CD4-positive, alpha-beta T cell treated with Interleukin-21 for 1 hour (primary cell): ENCODE measurements around the gene FBXO31.
"Not testable (repeated sequence)": the region's sequence is repeated elsewhere in the genome, so short reads cannot be mapped to it uniquely, and the experiment has no call there.

Experiments
- DNase-seq: peaks from one replicate; pipeline ENCODE4 v3.0.0-alpha.2; 2020

The FBXO31 gene

DNA sequence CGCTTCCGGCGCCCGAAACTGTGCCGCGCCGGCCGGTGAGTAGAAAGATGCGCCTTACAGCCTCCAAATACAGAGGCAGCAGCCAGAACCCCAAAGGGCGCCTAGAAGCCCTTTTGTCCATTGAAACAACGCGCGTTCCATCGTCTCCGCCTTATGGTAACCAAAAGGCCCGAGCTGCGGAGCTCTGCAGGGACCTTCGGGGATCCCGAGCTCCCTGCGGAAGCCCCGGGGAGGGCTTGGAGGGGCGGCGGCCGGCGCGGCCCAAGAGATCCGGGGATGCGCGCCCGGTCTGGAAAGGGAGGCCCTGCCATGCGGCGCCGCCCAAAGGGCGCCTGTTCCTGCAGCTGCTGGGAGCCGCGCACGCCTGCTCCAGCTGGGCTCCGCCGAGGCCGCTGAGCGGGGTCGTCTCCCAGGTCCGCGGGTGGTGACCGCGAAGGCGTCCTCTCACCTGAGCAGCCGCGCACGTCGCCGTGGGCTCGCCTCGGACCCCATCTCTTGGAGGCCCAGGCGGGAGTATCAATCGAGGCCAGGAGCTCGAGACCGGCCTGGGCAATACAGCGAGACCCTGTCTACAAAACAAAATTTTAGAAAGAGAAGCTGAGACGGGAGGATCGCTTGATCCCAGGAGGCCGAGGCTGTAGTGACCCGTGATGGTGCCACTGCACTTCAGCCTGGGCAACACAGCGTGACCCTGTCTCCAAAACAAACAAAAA lies 742 bp upstream of the FBXO31 start:
- no peak for DNase-seq

DNA sequence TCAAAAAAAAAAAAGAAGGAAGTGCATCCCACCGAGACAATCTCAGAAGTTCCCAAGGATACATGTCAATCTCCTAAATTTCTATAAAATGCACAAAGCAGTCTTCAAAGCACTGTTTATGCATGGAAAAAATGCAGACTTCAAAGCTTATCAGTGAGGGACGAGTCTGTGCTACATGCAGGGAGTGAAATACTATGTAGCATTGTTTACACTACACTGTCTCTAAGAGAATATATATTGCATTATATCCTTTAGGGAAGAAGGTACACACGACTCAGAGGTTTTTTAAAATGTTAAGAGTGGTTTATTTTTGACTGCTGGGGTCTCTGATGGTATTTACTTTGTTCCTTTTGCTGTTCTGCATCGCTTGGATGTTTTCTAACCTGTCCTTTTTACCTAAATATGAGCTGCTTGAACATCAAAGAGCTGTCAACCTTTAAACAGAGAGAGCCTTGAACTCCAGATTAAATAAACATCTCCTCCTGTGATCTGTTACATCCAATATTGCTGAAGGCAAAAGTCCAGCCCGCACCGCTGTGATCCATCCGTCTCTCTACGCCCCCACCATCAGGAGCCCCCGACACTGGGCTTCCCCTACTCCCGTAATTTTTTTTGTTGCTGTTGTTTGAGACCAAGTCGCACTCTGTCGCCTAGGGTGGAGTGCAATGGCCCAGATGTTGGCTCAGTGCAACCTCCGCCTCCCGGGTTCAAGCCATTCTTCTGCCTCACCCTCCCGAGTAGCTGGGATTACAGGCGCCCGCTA lies 1.4 kb downstream of the FBXO31 start:
- DNase-seq, result no peak

DNA sequence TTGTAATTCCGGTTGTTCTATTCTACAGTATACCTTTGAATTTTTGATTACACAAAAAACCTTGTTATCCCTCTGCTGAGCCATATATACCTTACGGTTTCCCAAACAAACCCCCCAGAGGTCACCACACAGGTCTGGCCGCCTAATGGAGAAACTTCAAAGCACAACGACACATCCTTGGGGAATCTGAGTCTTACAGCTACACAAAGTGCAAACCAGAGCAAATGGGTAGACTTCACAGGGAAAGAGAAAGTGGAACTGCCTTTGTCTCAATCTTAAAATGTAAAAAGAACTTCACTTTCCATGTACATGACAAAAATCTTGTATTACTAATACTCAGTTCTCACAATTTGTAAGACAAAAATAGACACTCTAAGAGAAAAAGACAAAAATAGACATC lies 2.7 kb downstream of the FBXO31 start:
- no peak for DNase-seq

DNA sequence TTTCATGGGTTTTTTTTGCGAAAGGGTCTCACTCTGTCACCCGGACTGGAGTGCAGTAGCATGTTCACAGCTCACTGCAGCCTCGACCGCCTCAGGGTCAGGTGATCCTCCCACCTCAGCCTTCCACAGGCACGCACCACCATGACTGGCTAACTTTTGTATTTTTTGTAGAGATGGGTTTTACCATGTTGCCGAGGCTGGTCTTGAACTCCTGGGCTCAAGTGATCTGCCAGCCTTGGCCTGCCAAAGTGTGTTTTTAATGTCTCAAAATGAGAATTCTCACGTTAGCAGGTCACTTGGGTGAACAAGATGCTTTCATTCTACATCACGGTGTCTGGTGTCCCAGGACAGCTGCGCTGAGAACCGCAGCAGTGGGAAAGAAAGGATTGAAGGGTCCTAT lies 3.2 kb downstream of the FBXO31 start:
- no peak for DNase-seq

DNA sequence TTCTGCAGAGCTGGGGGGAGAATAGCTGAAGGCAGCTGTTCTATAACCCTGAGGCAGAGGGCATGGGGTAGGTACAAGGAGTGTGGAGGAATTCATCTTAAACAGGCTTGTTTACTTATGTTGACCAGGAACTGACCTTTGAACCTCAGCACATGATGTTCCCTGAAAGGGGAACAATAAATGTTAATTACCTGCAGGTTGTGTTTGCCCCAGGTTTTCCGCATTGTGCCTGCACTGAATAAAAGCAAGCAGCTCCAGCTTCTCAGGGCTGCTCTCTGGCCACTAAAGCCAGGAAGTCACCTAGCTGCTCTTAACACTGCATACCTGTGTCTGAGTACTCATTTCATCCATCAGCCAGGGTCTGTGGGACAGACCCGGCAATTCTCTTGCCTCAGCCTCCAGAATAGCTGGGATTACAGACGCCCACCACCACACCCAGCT lies 4.2 kb downstream of the FBXO31 start:
- not testable (repeated sequence) for DNase-seq

DNA sequence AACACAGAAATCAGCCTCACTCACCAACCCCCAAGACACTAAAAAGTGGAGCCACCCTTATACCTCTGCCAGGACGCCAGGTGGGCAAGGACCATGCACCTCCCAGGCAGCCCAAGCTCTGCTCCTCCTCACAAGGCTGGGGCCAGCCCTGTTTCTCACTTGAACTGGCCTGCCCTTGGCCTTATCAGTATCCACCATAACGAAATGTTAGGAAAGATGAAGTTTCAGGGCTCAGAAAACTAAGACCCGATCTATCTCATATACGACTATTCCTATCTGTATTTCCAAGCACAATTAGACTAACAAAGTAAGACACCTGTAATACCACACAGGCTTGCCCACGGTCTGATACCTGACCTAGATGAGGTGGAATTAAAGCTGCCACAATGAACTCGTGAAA lies 6.9 kb downstream of the FBXO31 start:
- no peak for DNase-seq

DNA sequence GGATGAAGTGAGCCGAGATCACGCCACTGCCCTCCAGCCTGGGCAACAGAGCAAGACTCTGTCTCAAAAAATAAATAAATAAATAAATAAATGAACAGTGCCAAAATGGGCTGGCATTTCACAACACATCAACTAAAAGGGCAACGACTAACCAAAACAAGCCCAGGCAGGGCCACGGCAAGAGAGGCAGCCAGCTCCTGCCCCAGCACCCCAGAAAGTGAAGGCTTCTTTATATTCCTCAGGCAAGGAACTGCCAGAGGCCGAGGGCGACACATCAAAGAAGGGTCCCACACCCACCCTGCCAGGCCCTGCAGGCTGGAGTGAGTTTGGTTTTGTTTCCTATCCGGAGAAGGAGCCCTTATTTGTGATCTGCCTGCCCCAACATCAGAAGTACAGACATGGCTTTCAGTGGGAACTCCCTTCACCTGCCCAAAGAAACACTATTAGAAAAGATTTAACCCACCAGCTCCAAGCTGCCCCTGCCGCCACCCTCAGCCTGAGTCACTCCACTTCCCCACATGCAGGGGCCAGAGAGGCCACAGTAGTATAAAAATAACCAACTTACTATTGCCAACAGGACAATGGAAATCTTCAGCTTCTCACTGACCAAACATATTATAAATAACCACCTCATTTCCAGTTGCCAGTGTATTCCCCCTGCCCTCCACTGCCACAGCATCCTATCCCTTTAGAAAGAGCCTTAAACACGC lies 8.0 kb downstream of the FBXO31 start:
- no peak for DNase-seq

DNA sequence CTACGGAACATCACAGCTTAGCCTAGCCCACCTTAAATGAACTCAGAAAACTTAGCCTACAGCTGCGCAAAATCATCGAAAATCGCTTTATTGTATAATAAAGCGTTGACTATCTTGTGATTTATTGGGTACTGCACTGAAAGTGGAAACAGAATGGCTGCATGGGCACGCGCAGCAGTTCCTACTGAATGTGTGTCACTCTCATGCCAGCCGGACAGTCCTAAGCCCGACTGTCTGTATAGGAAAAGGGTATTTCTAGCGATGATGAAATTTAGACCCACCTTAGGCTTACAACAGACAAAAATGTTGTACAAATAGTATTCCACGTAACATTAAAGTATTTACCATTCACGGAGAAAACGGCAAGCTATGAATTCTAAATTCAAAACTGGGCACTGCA lies 9.3 kb downstream of the FBXO31 start:
- no peak for DNase-seq

DNA sequence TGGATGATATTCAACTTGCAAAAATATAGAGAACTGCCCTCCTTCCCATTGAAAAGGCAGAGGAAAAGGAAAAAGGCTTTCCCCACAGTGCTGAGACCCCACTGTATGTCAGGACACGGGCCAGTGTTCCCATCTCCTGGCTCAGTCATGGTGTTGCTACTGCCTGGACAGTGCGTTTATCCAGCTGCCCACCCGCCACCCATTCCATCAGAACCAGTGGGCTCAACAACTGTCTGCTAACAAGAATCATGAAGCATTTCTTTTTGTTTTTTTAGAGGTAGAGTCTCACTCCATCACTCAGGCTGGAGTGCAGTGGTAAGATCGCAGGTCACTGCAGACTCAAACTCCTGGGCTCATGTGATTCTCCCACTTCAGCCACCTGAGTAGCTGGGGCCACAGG lies 11.3 kb downstream of the FBXO31 start:
- no peak for DNase-seq

DNA sequence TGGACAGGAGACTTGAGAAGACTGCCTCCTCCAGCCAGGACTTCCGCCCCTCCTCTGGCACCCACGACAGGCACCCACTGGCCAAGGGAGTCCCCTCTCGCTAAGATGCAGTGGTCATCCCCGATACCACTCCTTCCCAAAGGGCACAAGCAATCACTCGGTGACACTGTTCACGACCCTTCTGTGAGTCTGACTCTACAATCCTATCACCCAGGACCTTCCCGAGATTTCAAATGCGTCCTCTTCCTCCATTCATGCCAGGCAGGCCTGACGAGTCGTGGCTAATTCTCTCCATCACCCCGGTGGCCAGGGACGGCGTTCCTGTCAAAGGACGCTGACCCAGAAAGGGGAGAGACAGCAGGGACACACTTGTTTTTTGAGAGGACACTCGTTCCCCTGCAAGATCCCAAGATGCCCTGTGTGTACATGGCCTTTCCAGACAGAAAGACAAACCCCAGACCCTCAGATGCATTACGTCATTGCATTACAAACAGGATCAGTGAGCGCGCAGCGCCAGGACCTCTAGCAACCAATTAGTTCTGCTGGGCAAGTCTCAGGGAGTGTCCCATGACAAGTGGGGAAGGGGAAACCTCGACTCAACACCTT lies 12.2 kb downstream of the FBXO31 start:
- no peak for DNase-seq

DNA sequence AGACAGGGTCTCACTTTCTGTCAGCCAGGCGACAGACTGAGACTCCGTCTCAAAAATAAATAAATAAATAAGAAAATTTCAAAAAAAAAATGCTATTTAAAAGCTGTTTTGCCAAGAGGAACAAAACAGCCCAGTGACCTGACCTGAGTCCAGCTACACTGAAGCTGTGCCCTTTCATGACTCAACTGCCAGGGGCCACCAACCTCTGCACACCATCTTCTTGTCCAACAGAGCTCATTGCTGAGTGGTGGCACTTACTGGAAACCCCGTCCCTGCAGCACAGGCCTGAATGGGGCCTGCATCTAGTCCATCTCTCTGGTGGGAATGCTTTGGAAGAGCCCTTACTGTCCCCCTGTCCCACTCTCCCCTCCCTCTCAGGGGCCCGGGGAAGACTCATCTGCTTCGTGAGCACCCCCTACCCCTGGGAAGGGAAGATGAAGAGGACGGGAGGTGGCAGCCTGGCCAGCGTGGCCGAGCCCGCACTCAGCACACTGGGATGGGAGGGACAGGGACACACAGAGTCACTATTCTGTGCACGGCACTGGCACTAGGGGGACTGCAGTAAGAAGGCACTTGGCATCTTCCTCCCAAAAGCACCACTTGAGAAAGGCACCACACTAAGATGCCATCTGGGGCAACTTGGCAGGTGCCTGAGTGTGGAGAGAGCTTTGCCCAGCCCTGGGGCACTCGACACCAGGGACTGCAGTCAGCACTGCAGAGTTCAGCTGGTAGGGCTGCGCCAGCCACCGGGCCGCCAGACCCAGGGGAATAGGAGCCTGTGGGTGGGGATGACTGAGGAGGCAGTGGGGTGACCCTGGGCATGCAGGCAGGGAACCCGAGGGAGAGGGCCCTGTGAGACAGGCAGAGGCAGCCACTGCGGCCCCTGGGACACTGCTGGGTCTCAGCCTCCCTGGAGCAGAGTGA lies 13.5 kb downstream of the FBXO31 start:
- no peak for DNase-seq

DNA sequence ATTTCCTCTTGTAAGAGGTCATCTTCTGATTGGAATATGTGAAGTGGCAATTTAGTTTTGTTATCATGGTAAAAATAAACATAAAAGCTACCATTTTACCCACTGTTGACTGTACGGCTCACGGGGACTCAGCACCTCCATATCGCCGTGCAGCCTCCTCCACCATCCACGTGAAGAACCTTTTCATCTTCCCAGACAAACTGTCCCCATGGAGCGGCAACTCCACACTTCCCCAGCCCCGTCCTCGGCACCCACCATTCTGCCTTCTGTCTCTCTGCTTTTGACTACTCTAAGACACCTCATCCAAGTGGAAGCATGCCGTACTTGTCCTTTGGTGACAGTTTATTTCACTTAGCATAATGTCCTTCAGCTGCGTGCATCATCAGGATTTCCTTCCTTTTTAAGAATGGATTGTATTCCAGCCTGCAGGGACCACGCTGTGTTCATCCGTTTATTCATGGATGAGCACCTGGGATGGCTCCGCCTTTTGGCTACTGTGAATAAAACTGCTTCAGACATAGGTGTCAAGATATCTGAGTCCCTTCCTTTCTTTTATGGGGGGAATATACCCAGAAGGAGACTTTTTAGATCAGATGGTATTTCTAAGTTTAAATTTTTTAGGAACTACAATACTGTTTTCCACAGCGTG lies 14.3 kb downstream of the FBXO31 start:
- no peak for DNase-seq

DNA sequence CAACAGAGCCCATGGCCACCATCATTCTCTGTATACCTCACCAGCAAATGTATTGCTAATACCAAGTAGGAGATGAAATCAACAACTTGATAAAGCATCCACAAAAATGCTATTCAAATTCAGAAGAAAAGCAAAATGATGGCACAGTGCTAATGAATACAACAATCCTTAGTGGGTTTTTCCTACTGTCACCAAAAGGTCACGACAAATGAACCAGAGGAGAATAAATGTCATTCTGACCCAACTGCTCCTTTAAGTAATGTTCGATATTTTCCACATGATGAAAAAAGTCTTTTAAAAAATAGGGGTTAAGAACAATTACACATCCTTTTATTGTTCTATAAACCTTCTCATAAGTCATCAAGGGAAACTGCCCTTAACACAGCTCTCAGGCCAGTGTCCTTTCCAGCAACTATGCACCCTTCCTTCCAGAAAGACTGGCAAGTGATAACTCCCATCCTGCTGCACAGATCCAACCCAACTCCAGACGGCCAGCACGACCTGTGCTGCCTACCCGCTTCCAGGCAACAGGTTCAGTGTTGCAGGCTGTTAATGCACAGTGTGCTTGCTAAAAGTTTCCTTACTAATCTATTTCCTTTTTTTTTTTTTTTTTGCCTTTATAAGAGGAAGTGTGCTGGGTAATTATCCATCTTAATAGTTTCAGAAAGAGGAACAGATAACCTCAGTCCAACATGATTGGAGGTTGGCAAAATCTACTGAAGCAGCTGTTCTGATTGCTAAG lies 15.4 kb downstream of the FBXO31 start:
- no peak for DNase-seq

DNA sequence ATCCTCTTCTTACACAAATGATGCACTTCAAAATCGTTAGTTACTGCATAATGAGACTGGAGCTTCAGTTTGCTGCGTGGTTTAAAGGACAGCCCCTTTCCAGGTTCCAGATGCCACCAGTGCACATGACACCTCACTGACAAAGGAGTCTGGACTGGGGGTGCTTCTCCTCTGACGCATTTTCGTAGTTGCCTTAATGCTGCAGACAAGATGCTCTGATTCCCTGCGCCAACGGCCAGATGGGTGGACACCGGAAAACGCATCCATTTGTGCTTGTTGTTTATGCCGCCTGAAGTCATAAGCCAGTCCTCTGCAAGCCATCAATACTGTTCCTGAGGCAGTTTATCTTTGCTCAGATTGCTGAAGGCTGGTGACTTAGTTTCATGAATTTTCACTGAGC lies 16.0 kb downstream of the FBXO31 start:
- DNase-seq, result no peak

DNA sequence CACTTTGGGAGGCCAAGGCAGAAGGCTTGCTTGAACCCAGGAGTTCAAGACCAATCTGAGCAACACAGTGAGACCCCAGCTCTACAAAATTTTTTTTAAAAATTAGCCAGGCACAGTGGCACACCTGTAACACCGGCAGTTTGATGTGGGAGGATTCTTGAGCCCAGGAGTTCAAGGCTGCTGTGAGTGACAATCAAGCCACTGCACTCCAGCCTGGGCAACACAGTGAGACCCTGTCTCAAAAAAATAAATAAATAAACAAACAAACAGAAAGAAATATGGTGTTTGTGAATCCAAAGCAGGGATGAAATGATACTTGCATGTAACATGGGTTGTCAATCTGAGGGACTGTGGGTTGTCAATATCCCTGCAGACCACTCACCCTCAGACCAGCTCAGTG lies 16.6 kb downstream of the FBXO31 start:
- no peak for DNase-seq

DNA sequence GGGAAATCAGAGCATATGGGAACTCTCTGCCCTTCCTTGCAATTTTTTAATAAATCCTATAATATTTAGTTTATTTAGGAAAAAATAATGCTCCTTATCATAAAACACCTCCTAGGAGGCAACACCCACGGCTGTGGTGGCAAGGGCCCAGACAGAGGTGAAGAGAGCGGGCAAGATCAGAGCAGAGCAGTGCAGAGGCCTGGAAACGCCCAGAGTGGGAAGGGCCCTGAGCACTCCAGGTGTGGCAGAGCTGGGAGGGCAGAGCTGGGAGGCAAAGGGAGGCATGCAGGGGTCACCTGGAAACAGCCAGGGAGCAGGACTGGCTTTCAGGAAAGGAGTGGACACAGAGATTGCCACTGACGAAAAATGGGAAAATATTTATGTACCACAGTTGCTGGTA lies 17.3 kb downstream of the FBXO31 start:
- DNase-seq, result no peak

DNA sequence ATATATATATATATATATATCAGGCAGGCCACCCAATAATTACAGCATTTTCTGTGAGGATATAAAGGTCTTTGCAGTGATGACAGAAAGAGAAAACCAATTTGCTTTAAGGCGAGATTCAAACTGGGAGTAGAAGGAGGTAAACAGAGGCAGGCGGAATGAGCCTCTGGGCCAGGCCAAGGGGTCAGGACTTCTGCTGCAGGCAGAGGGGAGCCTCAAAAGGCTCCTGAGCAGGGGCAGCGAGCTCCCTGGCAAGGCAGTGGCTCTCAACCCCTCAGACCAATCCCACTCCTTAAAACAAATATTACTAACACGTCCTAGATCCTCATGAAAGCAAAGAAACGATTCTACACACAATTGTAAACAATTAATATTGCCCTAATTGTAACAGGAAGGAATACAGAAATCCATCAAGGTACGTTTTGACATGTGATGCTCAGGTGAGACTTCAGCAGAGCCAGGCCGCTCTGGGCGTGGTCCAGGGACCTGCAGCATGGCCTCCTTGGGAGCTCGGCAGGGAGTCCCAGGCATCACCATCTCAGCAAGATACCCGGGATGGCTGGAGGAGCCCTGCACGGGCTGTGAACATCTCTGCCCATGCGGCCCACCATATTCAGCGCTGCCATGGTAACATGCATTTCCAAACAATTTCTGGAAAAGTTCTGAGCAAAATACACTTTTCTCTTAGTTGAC lies 18.4 kb downstream of the FBXO31 start:
- no peak for DNase-seq

DNA sequence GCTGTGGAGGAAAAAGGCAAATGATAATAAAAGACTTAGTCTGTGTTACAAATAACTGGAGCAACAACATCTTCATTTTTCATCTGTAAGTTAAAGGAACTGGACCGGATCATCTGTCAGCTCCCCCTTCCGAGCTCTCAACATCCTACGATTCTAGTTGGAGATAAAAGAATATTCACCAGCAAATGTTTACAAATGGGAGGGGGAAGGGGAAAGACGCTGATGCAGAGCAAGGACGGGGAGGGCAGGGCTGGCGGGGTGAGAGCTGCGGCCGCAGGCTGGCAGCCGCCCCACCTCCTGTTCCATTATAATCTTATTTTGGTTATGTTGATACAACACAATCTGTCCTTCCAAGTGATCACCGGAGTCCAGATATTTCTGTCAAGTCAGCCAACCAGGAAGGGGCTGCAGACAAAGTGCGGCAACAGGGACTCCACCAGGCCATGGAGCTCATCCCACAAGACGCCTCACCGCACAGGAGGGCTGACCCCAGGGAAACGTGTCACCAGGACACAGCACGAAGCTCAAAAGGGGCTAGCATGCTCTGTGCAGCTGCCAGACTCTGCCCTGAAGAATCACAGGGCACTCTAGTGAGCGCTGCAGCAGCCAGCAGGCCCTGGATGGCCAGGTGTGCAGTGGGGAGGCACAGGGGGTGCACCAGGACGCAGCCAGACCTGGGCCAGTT lies 19.7 kb downstream of the FBXO31 start:
- no peak for DNase-seq

DNA sequence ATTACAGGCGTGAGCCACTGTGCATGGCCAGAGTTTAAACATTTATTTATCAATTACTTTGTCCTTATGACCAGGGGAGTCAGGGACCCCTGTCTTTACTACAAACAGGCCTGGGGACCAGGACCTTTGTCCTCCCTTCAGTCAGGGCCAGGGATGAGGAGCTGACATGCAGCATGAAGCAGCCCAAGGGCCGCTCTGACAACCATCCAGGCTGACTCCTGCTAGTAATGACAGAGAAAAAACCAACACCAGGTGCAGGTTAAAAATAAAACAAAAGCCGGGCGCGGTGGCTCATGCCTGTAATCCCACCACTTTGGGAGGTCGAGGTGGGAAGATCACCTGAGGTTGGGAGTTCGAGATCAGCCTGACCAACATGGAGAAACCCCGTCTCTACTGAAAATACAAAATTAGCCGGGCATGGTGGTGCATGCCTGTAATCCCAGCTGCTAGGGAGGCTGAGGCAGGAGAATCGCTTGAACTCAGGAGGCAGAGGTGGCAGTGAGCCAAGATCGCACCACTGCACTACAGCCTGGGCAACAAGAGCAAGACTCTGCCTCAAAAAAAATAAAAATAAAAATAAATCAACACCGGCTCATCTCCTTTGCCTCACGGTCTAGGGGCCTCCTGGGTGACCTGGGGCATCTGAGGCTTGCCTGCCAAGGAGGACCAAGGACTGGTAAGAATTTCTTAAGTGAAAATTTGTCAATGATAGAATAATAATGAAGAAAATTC lies 20.6 kb downstream of the FBXO31 start:
- not testable (repeated sequence) for DNase-seq
